Neural progenitor cell (in vitro differentiated cells): ENCODE measurements around the gene PPFIA1. TPM values are rescaled to one million over a fixed set of nuclear protein-coding genes. Genes with fewer than 3 reads are reported as not detected.

Experiments
- DNase-seq: peaks from one replicate; pipeline ENCODE4 v3.0.0-alpha.2; 2016; ENCODE audit warnings: low spot score
- H2AFZ ChIP-seq: fragments of 200-600 bp; sonication (generic); replicated peaks from 2 replicates; pipeline ENCODE4 v1.6.1; 2016; ENCODE audit warnings: antibody characterized with exemption
- H3F3A ChIP-seq: fragments of 200-600 bp; sonication (generic); 2 replicates; pipeline ENCODE4 v1.6.1; 2016; ENCODE audit warnings: antibody characterized with exemption, low read depth
- H3K27ac ChIP-seq: fragments of 200-600 bp; sonication (generic); 2 replicates; pipeline ENCODE4 v1.5.1; 2016; ENCODE audit warnings: mild to moderate bottlenecking
- H3K27me3 ChIP-seq: fragments of 200-600 bp; sonication (generic); 2 replicates; pipeline ENCODE4 v1.6.1; 2016; ENCODE audit warnings: mild to moderate bottlenecking, moderate library complexity
- H3K36me3 ChIP-seq: fragments of 200-600 bp; sonication (generic); 2 replicates; pipeline ENCODE4 v1.5.1; 2016
- H3K4me1 ChIP-seq: fragments of 200-600 bp; sonication (generic); 2 replicates; pipeline ENCODE4 v1.6.1; 2016; ENCODE audit warnings: mixed run types
- H3K4me2 ChIP-seq: fragments of 200-600 bp; sonication (generic); 2 replicates; pipeline ENCODE4 v1.6.1; 2016
- H3K4me3 ChIP-seq: fragments of 200-600 bp; sonication (generic); 2 replicates; pipeline ENCODE4 v1.5.1; 2016
- H3K79me2 ChIP-seq: fragments of 200-600 bp; sonication (generic); 2 replicates; pipeline ENCODE4 v1.6.1; 2016; ENCODE audit warnings: low read depth
- H3K9ac ChIP-seq: fragments of 200-600 bp; sonication (generic); 2 replicates; pipeline ENCODE4 v1.6.1; 2016
- H3K9me3 ChIP-seq: fragments of 200-600 bp; sonication (generic); 2 replicates; pipeline ENCODE4 v1.5.1; 2016; ENCODE audit warnings: low read depth
- H4K20me1 ChIP-seq: fragments of 200-600 bp; sonication (generic); 2 replicates; pipeline ENCODE4 v1.6.1; 2016; ENCODE audit warnings: low read depth
- H3K27ac Mint-ChIP-seq: 3 replicates; pipeline ENCODE4 v1.8.0; 2021; ENCODE audit warnings: mixed read lengths
- H3K27me3 Mint-ChIP-seq: 2 replicates; pipeline ENCODE4 v1.8.0; 2022; ENCODE audit warnings: low read depth, mild to moderate bottlenecking, inconsistent platforms, moderate library complexity, mixed read lengths; ENCODE audit not compliant: insufficient read depth
- H3K36me3 Mint-ChIP-seq: 3 replicates; pipeline ENCODE4 v1.8.0; 2021; ENCODE audit warnings: mixed read lengths
- H3K4me1 Mint-ChIP-seq: 3 replicates; pipeline ENCODE4 v1.8.0; 2021; ENCODE audit warnings: mixed read lengths
- H3K4me3 Mint-ChIP-seq: 3 replicates; pipeline ENCODE4 v1.8.0; 2021; ENCODE audit warnings: mild to moderate bottlenecking, moderate library complexity, mixed read lengths
- H3K9me3 Mint-ChIP-seq: 3 replicates; pipeline ENCODE4 v1.8.0; 2020; ENCODE audit warnings: mixed read lengths
- EZH2 ChIP-seq: fragments of 200-600 bp; sonication (generic); IDR thresholded peaks from 2 replicates; pipeline ENCODE4 v1.6.1; 2017; ENCODE audit warnings: antibody characterized with exemption, mild to moderate bottlenecking, moderate library complexity
- EZH2phosphoT487 ChIP-seq: fragments of 200-600 bp; sonication (generic); IDR thresholded peaks from 2 replicates; pipeline ENCODE4 v1.6.1; 2017; ENCODE audit warnings: antibody characterized with exemption
- total RNA-seq: library from RNA; depleted of rRNA; stranded (reverse); fragments of >200 nt; gene quantifications from 2 replicates; pipeline ENCODE4 v1.2.3, GENCODE V29; 2015; ENCODE audit warnings: low replicate concordance
- TF ChIP-seq, protein P1 (sequence below): fragments of 200-600 bp; sonication (generic); IDR thresholded peaks from 2 replicates; pipeline ENCODE4 v1.5.1; 2017; ENCODE audit warnings: antibody characterized with exemption, mild to moderate bottlenecking

PPFIA1 gene
- total RNA-seq, 1 donor from 2014 or later, result 42.6 TPM

- Histone ChIP-seq H3K36me3 (no peaks in the 10 kb centered on the region), H3K9me3 (no peaks in the 10 kb centered on the region), H3K79me2 (peaks cover 3% of the 10 kb centered on the region), H3K9ac (no peak overlapping the region), H3K27ac (no peak overlapping the region), H3K4me3 (no peak overlapping the region), H3K4me1 (no peaks in the 10 kb centered on the region), H4K20me1 (no peaks in the 10 kb centered on the region), H3K27me3 (no peaks in the 10 kb centered on the region), H3F3A (no peaks in the 10 kb centered on the region), H3K4me2 (no peak overlapping the region), H2AFZ (no peak overlapping the region)
- TF ChIP-seq, protein P1, sequence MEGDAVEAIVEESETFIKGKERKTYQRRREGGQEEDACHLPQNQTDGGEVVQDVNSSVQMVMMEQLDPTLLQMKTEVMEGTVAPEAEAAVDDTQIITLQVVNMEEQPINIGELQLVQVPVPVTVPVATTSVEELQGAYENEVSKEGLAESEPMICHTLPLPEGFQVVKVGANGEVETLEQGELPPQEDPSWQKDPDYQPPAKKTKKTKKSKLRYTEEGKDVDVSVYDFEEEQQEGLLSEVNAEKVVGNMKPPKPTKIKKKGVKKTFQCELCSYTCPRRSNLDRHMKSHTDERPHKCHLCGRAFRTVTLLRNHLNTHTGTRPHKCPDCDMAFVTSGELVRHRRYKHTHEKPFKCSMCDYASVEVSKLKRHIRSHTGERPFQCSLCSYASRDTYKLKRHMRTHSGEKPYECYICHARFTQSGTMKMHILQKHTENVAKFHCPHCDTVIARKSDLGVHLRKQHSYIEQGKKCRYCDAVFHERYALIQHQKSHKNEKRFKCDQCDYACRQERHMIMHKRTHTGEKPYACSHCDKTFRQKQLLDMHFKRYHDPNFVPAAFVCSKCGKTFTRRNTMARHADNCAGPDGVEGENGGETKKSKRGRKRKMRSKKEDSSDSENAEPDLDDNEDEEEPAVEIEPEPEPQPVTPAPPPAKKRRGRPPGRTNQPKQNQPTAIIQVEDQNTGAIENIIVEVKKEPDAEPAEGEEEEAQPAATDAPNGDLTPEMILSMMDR, result no peak
- TF ChIP-seq EZH2 (no peak), EZH2phosphoT487 (no peak)
- DNase-seq, result no peak
- Mint-ChIP-seq H3K27me3 (no peaks in the 10 kb centered on the region), H3K27ac (no peak overlapping the region), H3K36me3 (peaks cover 27% of the 10 kb centered on the region), H3K9me3 (peaks cover under 1% of the 10 kb centered on the region), H3K4me3 (no peak overlapping the region), H3K4me1 (peaks cover 10% of the 10 kb centered on the region)
Measured at GRCh38 chr11:70364745-70365543, 94.5 kb downstream of the PPFIA1 start.

DNA sequence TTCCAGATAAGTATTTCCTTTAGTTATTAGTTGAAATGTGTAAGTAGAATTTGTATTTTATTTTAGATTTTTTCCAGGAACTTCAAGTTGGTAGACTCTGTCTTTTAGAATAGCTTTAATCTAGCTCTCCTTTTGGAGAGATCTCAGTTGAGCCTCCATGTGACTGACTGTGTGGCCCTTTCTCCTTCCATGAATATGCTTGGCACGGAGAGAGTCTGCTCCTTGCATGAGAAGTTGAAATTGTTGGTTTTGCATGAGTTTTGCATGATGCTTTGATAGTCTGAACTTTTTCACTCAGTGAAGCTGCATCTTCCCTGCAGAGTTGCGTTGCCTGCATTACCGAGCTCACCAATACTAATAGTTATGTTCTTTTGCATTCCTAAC, 95.0 kb downstream of the PPFIA1 start:
- Mint-ChIP-seq H3K4me1 (peaks cover 10% of the 10 kb centered on the region), H3K27me3 (no peaks in the 10 kb centered on the region), H3K4me3 (no peak overlapping the region), H3K27ac (no peak overlapping the region), H3K36me3 (peaks cover 30% of the 10 kb centered on the region), H3K9me3 (peaks cover 3% of the 10 kb centered on the region)
- no peaks in the 10 kb centered on the region for H3K4me1 ChIP-seq
- H3F3A ChIP-seq, result no peaks in the 10 kb centered on the region
- TF ChIP-seq EZH2, result no peak
- no peak for TF ChIP-seq EZH2phosphoT487
- TF ChIP-seq, protein P1, result no peak
- H3K4me3 ChIP-seq, result no peak overlapping the region
- H3K9ac ChIP-seq, result no peak overlapping the region
- peaks cover 8% of the 10 kb centered on the region for H3K79me2 ChIP-seq
- no peak overlapping the region for H3K27ac ChIP-seq
- no peak overlapping the region for H3K4me2 ChIP-seq
- no peak for DNase-seq
- H3K9me3 ChIP-seq, result no peaks in the 10 kb centered on the region
- H3K27me3 ChIP-seq, result no peaks in the 10 kb centered on the region
- H4K20me1 ChIP-seq, result no peaks in the 10 kb centered on the region
- H3K36me3 ChIP-seq, result no peaks in the 10 kb centered on the region
- no peak overlapping the region for H2AFZ ChIP-seq

DNA sequence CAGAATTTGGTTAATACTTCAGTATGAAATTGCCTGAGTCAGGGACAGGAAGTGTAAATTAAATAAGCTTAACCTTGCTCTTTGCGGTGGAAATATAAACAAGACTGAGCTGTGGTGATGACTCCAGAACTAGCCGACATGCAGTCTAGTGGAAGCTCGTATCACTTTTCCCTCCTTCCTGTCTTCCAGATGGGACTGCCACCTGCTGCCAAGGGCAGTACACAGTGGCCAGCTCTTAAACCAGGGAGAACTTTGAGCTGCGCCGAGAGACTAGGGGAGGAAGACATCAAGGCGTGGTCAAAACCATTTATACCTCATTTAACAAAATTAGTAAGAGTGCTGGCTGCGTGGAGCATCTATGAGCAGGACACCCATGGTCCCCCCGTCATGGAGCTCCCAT, 96.6 kb downstream of the PPFIA1 start:
- H3K27ac ChIP-seq, result no peak overlapping the region
- no peak overlapping the region for H3K4me2 ChIP-seq
- Mint-ChIP-seq H3K27me3 (no peaks in the 10 kb centered on the region), H3K9me3 (peaks cover 7% of the 10 kb centered on the region), H3K4me1 (peaks cover 10% of the 10 kb centered on the region), H3K27ac (no peak overlapping the region), H3K36me3 (peaks cover 31% of the 10 kb centered on the region), H3K4me3 (no peak overlapping the region)
- H2AFZ ChIP-seq, result no peak overlapping the region
- no peaks in the 10 kb centered on the region for H4K20me1 ChIP-seq
- no peak overlapping the region for H3K9ac ChIP-seq
- no peak overlapping the region for H3K4me3 ChIP-seq
- TF ChIP-seq EZH2phosphoT487, result no peak
- TF ChIP-seq EZH2, result no peak
- TF ChIP-seq, protein P1, result no peak
- no peaks in the 10 kb centered on the region for H3K9me3 ChIP-seq
- peaks cover 17% of the 10 kb centered on the region for H3K79me2 ChIP-seq
- H3K36me3 ChIP-seq, result no peaks in the 10 kb centered on the region
- no peaks in the 10 kb centered on the region for H3K27me3 ChIP-seq
- H3K4me1 ChIP-seq, result no peaks in the 10 kb centered on the region
- no peak for DNase-seq
- H3F3A ChIP-seq, result no peaks in the 10 kb centered on the region
